ENCODE results near the gene FBXL17. TPM values are rescaled to one million over a fixed set of nuclear protein-coding genes. Genes with fewer than 3 reads are reported as not detected.

The FBXL17 gene
- total RNA-seq, 1 donor from 2014 or later: 12.7 TPM

DNA sequence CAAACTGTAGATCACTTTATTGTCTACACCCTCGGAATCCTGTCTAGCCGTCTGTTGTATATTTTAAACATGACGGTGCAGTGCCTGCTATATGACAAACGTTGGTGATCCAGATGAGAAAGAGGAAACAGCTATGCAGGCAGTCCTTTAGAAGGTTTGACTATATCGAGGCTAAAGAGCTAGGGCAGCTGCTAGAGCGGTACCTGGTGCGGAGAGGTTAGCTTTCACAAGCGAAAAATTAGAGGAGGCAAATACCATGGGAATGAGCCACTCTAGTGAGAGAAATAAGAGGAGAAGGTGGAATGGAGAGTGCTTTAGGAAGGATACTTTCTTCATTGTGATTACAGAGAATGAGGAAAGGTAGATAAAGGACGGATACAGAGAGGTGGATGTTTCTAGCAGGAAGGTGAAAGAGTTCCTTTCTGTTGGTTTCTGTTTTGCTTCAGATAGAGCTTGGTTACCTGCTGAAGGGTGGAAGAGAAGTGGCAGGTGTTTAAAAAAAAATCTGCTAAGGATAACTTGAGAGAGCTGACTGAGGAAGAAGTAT lies 959 bp upstream of the FBXL17 start:
- Histone ChIP-seq H3K79me2 (ENCODE audit: insufficient read depth, low read length) (peaks cover 16% of the 10 kb centered on the region), H3K27ac (ENCODE audit: low read depth, low read length) (peak overlapping the region; percentile 89), H4K20me1 (ENCODE audit: insufficient read depth, low read length) (peaks cover 4% of the 10 kb centered on the region), H3K4me2 (ENCODE audit: low read length) (peak overlapping the region; percentile 82), H3K4me1 (ENCODE audit: insufficient read depth, low read length) (peaks cover 5% of the 10 kb centered on the region), H3K36me3 (ENCODE audit: insufficient read depth, low read length) (no peaks in the 10 kb centered on the region), H3K9me3 (ENCODE audit: insufficient read depth, low read depth, low read length) (no peaks in the 10 kb centered on the region), H3K4me3 (ENCODE audit: insufficient read depth, low read depth, low read length) (peak overlapping the region; percentile 72), H3K27me3 (ENCODE audit: insufficient read depth, low read length) (no peaks in the 10 kb centered on the region), H2AFZ (ENCODE audit: low read depth, low read length) (peak overlapping the region; percentile 73), H3K9ac (ENCODE audit: low read length) (peak overlapping the region; percentile 93)
- Mint-ChIP-seq H3K4me1 (ENCODE audit: low read depth, unreplicated experiment) (peaks cover 22% of the 10 kb centered on the region), H3K27me3 (ENCODE audit: low read depth, unreplicated experiment) (no peaks in the 10 kb centered on the region), H3K9me3 (ENCODE audit: unreplicated experiment) (no peaks in the 10 kb centered on the region), H3K27ac (ENCODE audit: unreplicated experiment) (peak overlapping the region; percentile 83), H3K4me3 (ENCODE audit: unreplicated experiment) (peak overlapping the region; percentile 86), H3K36me3 (ENCODE audit: low read depth, unreplicated experiment) (no peaks in the 10 kb centered on the region)
- FAIRE-seq: no peak
- no peak for DNase-seq (ENCODE audit: low read depth)
- no peak for TF ChIP-seq CTCF (IDR thresholded peaks at IDR 0.05; ENCODE audit: insufficient read depth, low read depth, low read length)
- TF ChIP-seq EZH2 (IDR thresholded peaks at IDR 0.05; ENCODE audit: insufficient read depth, low read length): no peak

DNA sequence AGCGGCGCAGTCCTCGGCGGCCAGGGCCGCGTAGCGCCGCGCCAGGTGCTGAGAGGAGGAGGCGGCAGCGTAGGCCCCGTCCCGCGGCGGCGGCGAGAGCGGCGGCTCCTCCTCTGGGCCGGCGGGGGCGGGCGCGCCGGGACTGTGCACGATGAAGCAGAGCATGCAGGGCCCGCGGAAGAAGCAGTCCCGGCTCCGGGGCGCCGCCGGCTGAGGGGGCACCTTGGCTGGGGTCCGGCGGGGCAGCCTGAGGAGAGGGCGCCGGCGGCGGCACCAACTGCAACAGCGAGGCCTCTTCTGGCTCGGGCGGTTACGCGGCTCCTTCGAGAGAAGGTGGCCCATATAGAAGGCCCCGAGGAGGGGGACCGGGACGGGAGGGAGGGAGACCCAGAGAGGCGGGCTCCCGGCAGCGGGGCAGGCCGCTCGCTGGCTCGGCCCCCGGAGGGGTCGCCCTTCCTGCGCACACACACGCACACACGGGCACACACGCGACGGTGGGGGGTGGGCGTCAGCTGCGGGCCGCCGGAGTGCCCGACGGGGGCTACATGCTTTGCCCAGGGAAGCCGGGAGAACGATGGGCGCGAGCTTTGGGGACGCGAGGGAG lies 446 bp downstream of the FBXL17 start:
- Mint-ChIP-seq H3K4me1 (ENCODE audit: low read depth, unreplicated experiment) (peaks cover 20% of the 10 kb centered on the region), H3K36me3 (ENCODE audit: low read depth, unreplicated experiment) (peaks cover 5% of the 10 kb centered on the region), H3K27me3 (ENCODE audit: low read depth, unreplicated experiment) (no peaks in the 10 kb centered on the region), H3K9me3 (ENCODE audit: unreplicated experiment) (no peaks in the 10 kb centered on the region), H3K4me3 (ENCODE audit: unreplicated experiment) (peak overlapping the region; percentile 80), H3K27ac (ENCODE audit: unreplicated experiment) (no peak overlapping the region)
- H3K4me3 ChIP-seq (ENCODE audit: insufficient read depth, low read depth, low read length): peak overlapping the region; percentile 72
- no peak for TF ChIP-seq EZH2 (IDR thresholded peaks at IDR 0.05; ENCODE audit: insufficient read depth, low read length)
- no peak for TF ChIP-seq CTCF (IDR thresholded peaks at IDR 0.05; ENCODE audit: insufficient read depth, low read depth, low read length)
- no peaks in the 10 kb centered on the region for H3K36me3 ChIP-seq (ENCODE audit: insufficient read depth, low read length)
- peak overlapping the region; percentile 82 for H3K4me2 ChIP-seq (ENCODE audit: low read length)
- DNase-seq (ENCODE audit: low read depth) (peak; percentile 41), FAIRE-seq (no peak)
- H3K9me3 ChIP-seq (ENCODE audit: insufficient read depth, low read depth, low read length): no peaks in the 10 kb centered on the region
- peak overlapping the region; percentile 89 for H3K27ac ChIP-seq (ENCODE audit: low read depth, low read length)
- H2AFZ ChIP-seq (ENCODE audit: low read depth, low read length): peak overlapping the region; percentile 73
- peak overlapping the region; percentile 93 for H3K9ac ChIP-seq (ENCODE audit: low read length)
- H3K79me2 ChIP-seq (ENCODE audit: insufficient read depth, low read length): peaks cover 20% of the 10 kb centered on the region
- H3K4me1 ChIP-seq (ENCODE audit: insufficient read depth, low read length): peaks cover 5% of the 10 kb centered on the region
- no peaks in the 10 kb centered on the region for H3K27me3 ChIP-seq (ENCODE audit: insufficient read depth, low read length)
- peaks cover 4% of the 10 kb centered on the region for H4K20me1 ChIP-seq (ENCODE audit: insufficient read depth, low read length)
